NCI-H345 treated with DMSO at 0.1 percent for 48 hours (cell line): ENCODE data around the gene OR13C8.

Experiments
- DNase-seq: peaks from one replicate; lab custom pipeline; 2025; ENCODE audit not compliant: unreplicated experiment; lab: John Stamatoyannopoulos, UW

OR13C8 gene

DNA sequence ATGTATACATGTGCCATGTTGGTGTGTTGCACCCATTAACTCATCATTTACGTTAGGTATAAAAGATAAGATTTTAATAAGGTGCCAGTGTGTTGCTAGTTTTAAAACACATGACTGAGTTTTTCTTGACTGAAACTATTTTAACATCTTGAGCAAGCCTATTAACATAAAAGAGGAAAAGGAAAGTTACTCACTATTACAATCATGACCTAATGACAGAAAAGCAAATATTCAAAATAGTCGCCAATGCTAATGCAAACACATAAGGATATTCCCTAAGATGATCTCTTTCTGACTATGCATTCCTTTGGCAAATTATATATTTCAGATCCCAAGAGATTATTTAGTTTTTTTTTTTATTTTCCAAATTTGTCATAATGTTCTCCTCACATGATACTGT is 42.2 kb downstream of the OR13C8 start:
- DNase-seq: no peak

DNA sequence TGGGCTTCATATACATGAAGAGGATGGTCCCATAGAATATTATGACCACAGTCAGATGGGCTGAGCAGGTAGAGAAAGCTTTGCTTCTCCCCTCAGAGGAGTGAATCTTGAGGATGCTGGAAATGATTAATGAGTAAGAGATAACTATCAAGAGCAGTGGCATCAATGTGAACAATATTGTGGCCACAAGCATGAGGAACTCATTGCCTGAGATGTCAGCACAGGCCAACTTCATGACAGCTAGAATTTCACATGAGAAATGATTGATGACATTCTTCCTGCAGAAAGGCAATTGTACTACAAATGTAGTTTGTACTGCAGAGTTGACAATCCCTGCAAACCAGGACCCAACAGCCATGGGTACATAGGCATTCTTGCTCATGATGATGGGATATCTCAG is 48.5 kb downstream of the OR13C8 start:
- no peak for DNase-seq

DNA sequence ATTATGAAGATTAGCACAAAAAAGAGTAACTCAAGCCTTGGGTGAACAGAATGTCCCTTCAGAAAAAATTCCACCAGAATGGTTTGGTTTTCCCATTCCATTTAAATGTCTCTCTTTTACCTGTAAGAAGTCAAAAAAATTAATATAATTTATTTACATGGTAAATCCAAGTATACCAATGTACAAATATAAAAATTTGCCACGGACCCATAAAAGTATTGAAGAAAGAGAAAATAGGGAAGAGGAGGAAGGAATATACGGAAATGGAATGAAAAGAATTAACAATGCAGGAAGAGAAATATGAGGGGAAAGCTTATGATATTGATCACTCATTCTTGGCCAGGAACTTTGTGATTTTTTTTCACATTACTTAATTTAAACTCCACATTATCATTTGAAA is 49.1 kb downstream of the OR13C8 start, which contains the start of gene OR13C9:
TSS of gene OR13C9 (minus strand) at position 101 of the 400 bp plus-strand sequence. CDS start at position 101, 0 bp downstream.
- no peak for DNase-seq
